ENCODE results near the gene IGFBP3.

Gene IGFBP3

GRCh38 chr7:45922810-45923209, 1.7 kb upstream of the IGFBP3 start:
- peak; percentile 15 for DNase-seq

- peak; percentile 84 for DNase-seq
Measured at GRCh38 chr7:45921699-45922519, 837 bp upstream of the IGFBP3 start.

GRCh38 chr7:45921381-45921698, 268 bp upstream of the IGFBP3 start:
- no peak for DNase-seq

- DNase-seq: no peak
Measured at GRCh38 chr7:45919993-45920459, 1.0 kb downstream of the IGFBP3 start.

- DNase-seq: peak; percentile 15
Measured at GRCh38 chr7:45919231-45919784, 1.8 kb downstream of the IGFBP3 start.

GRCh38 chr7:45918556-45918955, 2.5 kb downstream of the IGFBP3 start:
- no peak for DNase-seq

- DNase-seq: peak; percentile 81
Measured at GRCh38 chr7:45917658-45918057, 3.4 kb downstream of the IGFBP3 start.

- DNase-seq: no peak
Measured at GRCh38 chr7:45917064-45917463, 4.0 kb downstream of the IGFBP3 start.

- DNase-seq: no peak
Measured at GRCh38 chr7:45915606-45916005, 5.5 kb downstream of the IGFBP3 start.

- DNase-seq: no peak
Measured at GRCh38 chr7:45914911-45915310, 6.2 kb downstream of the IGFBP3 start.

- DNase-seq: no peak
Measured at GRCh38 chr7:45912972-45913371, 8.1 kb downstream of the IGFBP3 start.

GRCh38 chr7:45911311-45911710, 9.8 kb downstream of the IGFBP3 start:
- DNase-seq: no peak

- no peak for DNase-seq
Measured at GRCh38 chr7:45910855-45911254, 10.2 kb downstream of the IGFBP3 start.

GRCh38 chr7:45909561-45909960, 11.5 kb downstream of the IGFBP3 start:
- DNase-seq: no peak

GRCh38 chr7:45902820-45903219, 18.3 kb downstream of the IGFBP3 start:
- no peak for DNase-seq

GRCh38 chr7:45901566-45901965, 19.5 kb downstream of the IGFBP3 start:
- no peak for DNase-seq

- DNase-seq: peak; percentile 78
Measured at GRCh38 chr7:45898222-45898621, 22.9 kb downstream of the IGFBP3 start.

GRCh38 chr7:45897042-45897690, 23.9 kb downstream of the IGFBP3 start:
- DNase-seq: peak; percentile 88

- no peak for DNase-seq
Measured at GRCh38 chr7:45894665-45895062, 26.4 kb downstream of the IGFBP3 start.

- no peak for DNase-seq
Measured at GRCh38 chr7:45893996-45894664, 26.9 kb downstream of the IGFBP3 start.

GRCh38 chr7:45893374-45893995, 27.6 kb downstream of the IGFBP3 start:
- no peak for DNase-seq

- no peak for DNase-seq
Measured at GRCh38 chr7:45892407-45893035, 28.6 kb downstream of the IGFBP3 start.
